ENCODE results near the gene DEFB131B.
"Not testable (repeated sequence)": the region's sequence is repeated elsewhere in the genome, so short reads cannot be mapped to it uniquely, and the experiment has no call there.

DEFB131B gene

DNA sequence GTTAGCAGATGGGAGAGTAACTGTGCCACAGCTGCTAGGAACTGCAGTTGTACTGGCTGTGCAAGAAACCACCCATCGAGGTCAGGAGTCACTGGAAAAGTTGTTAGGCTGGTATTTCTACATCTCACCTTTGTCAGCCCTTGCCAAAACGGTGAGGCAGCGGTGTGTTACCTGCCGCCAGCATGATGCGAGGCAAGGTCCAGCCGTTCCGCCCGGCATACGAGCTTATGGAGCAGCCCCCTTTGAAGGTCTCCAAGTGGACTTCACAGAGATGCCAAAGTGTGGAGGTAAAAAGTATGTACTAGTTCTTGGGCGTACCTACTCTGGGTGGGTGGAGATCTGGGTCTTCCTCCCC, 33.7 kb downstream of the DEFB131B start:
- not testable (repeated sequence) for DNase-seq

DNA sequence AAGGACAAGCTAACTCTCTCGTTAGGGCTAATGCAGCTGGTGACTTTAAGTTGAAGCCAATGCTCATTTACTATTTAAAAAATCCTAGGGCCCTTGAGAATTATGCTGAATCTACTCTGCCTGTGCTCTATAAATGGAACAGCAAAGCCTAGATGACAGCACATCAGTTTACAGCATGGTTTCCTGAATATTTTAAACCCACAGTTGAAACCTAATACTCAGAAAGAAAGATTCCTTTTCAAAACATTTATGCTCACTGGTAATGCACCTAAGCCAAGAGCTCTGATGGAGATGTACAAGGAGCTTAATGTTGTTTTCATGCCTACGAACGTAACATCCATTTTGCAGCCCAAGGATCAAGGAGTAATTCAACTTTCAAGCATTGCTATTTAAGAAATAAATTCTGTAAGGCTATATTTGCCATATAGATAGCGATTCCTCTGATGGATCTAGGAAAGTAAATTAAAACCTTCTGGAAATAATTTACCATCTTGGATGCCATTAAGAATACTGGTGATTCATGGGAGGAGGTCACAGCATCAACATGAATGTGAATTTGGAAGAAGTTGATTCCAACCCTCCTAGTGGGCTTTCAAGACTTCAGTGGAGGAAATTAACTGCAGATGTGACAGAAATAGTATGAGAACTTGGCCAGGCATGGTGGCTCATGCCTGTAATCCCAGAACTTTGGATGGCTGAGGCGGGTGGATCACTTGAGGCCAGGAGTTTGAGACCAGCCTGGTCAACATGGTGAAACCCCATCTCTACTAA, 35.7 kb downstream of the DEFB131B start:
- no peak for DNase-seq

DNA sequence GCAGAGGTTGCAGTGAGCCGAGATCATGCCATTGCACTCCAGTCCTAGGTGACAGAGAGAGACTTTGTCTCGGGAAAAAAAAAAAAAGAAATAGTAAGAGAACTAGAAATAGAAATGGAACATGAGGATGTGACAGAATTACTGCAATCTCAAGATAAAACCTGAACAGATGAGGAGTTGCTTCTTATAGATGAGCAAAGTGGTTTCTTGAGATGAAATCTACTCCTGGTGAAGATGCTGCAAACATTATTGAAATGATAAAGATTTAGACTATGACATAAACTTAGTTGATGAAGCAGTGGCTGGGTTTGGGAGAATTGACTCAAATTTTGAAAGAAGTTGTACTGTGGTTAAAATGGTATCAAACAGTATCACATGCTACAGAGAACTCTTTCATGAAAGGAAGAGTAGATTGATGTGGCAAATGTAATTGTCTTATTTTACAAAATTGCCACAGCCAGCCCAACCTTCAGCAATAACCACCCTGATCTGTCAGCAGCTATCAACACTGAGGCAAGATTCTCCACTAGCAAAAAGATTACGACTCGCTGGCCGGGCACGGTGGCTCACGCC, 36.5 kb downstream of the DEFB131B start:
- DNase-seq = no peak

DNA sequence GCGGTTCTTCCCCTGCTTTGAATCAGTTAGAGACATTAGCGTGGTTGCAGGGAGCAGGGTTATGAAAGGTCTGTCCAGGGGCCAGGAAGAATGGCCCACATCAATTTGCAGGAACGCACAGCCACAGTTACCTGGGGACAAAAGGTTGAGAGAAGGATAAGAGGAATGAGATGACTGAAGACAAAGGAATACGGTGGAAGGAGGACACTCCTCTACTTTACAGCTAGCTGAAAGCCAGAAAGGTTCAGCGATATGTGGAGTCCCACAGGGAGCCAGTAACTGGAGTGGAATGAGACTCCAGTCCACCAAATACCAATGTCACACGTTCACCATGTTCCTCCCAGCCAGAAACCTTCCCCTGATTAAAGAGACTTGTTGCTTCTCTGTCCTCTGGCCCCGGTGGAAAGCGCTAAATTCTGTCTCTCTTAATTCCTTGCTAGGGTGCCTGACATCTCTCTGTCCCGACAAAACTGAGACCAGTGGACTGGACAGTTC, 39.4 kb downstream of the DEFB131B start:
- DNase-seq = no peak

DNA sequence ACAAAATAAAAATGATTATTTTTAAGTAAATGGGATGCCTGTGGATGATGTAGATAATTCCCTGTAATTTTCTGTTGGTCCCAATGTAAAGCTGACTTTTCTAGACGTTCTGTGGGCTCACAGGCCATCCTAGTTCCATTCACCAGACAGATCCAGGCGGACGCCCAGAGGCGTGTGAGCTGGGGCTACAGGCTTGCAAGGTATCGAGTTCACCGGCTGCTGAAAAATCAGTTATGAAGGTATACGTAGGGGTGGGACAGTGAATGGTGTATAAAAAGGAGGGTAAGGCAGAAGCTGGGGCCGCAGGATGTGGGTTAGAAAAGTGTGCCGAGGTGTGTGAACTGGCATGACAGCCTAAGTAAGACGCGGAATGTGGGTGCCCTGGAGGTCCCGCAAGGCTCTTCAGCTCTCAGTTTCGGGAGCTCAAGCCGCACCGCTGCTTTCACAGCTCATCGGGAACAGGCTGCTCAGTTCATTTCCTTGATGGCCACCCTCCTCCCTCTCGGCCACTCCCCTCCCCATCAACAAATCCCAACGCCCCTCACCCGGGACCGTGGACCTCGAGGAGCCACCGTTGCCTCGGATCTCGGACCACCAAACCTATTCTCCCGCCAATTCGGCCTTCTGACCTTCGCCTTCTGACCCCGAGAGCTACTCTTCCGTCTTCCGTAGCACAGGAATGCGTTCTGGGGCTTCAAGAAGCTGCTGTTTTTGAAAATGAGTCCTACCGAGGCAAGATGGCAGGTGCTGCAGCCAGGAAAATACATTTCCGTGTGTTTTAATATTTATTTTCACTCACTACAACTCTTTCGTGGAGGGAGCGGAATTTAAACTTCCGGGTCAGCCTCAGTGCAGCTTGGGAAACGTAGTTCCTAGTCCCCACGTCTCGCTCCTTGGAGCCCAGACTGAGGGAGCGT, 49.8 kb downstream of the DEFB131B start, which contains the start of gene XNDC1N:
XNDC1N (minus strand) TSS at position 775 of the 917 bp plus-strand sequence. CDS start 5,241 bp downstream, outside the sequence.
- peak; percentile 77 for DNase-seq

DNA sequence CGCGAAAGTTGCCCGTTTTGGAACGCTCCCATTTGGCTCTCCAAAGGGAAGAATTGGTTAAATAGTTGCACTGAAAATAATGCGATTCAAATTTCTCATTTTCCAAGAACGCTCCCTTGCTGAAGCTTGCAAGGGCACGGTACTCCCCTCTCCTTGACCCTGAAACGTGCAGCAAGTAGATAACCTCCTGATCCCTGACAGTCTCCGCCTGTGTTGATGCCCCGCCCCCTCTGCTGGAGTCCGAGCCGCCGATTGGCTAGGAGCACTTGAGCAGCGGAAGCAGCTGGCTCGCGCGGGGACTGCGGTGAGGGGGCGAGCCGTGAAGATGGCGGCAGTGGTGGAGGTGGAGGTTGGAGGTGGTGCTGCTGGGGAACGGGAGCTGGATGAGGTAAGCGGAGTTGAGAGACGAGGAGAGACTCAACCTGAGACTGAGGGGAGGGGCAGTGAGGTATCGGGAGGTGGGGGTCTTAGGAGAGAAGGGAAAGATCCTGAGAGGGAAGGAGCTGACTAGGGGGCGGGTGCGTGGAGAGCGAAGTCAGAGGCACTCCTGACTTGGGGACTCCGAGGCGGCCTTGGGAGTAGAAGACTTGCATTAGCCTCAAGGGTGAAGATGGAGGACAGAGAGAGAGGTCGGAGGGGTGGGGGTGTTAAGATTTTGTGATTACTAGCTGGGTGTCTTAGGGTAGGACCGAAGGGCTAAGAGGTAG, 50.6 kb downstream of the DEFB131B start, which contains the start of gene RNF121:
RNF121 (plus strand) TSS at position 310 of the 707 bp plus-strand sequence; CDS start at position 326, 16 bp downstream.
- peak; percentile 97 for DNase-seq

DNA sequence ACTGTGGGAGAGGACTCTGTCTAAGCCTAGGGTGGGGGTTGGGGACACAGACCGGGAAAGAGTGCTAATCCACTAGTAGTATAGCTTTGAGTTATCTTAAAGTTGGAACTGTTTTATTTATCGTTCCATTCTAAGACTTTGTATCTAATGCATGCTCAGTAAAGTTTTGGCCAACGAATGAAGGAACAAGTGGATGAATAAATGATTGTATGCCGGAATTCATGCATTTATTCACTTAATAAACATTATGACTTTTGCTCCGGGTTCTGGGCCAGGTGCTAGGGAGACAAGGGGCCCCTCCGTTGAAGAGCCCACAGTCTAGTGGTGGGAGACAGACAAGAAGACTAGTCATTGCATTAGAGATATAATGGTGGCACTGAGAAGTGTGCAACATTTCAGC, 51.2 kb downstream of the DEFB131B start:
- no peak for DNase-seq

DNA sequence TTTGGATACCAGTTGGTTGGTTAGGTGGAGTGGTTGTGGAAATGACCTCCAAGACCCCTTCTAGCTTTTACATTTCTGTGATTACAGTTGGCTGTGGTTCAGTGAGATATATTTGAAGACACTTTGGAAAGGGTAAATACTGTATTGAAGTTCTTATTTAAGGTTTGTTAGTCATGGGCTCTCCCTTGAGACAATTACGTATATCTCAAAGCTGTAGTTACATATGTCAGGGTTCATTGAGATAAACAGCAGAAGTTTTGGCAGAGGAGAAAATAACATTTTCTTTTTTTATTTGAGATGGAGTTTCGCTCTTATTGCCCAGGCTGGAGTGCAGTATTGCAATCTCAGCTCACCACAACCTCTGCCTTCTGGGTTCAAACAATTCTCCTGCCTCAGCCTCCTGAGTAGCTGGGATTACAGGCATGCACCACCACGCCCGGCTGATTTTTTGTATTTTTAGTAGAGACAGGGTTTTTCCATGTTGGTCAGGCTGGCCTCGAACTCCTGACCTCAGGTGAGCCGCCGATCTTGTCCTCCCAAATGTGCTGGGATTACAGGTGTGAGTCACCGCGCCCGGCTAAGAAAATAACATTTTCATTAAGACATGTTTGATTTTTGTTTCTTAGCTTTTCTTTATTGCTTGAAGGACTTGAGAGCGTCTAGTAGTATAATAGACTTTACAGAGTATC, 52.4 kb downstream of the DEFB131B start:
- no peak for DNase-seq

DNA sequence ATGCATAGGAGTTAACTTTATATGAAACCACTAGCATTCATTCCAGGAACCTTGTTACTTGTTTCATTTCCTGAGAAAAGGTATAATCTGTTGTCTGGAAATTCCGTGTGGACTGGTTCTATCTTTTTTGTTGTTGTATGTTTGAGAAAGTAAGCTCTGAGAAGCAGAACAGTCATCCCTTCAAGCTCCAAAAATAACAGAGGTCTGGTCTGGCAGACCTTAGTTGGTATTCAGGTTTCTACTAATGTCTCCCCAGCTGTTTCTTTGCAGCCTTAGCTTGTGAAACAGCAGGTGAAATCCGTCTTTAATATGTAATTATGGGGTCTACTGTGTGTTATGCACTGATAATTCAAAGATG, 53.0 kb downstream of the DEFB131B start:
- no peak for DNase-seq

DNA sequence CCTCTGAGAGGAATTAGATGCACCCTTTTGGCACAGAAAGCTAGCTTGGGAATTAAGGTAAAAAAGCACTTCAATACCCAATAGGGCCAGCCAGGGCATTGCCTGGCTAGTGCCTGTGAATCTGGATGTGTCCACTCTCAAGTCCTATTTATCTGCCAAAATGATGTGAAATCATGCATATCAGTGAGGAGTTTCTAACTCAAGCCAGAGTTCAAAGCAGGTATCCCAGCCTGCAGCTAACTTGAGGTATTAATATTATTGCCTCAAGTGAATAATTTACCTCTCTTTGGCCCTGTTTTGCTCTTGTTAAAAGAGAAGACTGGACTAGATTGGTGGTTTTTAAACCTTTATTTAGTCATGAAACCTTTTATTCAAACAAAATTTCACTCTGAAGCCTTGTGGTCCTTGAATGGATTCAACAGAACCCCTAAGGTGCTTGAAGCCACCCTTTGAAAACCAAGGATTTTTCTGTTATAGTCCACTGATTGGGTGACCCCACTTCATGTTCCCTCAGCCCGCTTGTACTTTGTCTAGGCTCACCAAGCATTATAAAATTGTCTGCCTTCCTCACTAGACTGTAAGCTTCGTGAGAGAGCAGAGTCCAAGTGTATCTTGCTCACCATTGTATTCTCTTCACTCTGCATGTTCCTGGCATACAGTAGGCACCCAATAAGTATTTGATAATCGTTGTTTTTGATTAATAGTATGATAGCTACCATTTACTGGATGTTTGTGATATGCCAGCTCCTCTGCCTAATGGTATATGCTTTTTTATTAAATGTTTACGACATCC, 55.1 kb downstream of the DEFB131B start:
- no peak for DNase-seq
